ENCODE data around the gene LHFPL6.

DNA sequence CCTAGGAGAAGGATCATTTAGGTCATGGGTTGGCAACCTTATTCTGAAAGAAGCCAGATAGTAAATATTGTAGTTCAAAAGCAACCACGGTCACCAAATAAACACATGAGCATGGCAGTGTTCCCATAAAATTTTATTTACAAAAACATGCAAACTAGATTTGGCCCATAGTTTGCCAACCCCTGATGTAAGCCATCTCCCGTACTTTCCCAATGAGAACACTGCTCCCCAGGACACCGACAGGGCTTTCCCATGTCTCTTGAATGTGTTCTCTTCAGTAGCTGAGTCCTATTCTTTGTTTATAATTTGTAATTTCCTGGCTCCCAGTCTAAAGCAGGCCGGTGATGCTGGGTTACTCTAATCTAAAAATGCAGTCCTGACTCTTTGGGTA lies 239.6 kb downstream of the LHFPL6 start:
- TF ChIP-seq CTCF (IDR thresholded peaks at IDR 0.05) (no peak), EZH2 (IDR thresholded peaks at IDR 0.05) (no peak)
